ENCODE results near the gene TIMELESS.

GRCh38 chr12:56387152-56387736 lies 62.0 kb downstream of the TIMELESS start:
- no peak for TF ChIP-seq CTCF (IDR thresholded peaks at IDR 0.05)
- no peak for TF ChIP-seq POLR2A (IDR thresholded peaks at IDR 0.05)
